NCI-H748 treated with DMSO at 0.1 percent for 48 hours (cell line): Measurements from ENCODE around the gene ALDH3B1.

ENCODE experiments used
- DNase-seq: peaks from one replicate; lab custom pipeline; 2025; lab: John Stamatoyannopoulos, UW

ALDH3B1 gene

DNA sequence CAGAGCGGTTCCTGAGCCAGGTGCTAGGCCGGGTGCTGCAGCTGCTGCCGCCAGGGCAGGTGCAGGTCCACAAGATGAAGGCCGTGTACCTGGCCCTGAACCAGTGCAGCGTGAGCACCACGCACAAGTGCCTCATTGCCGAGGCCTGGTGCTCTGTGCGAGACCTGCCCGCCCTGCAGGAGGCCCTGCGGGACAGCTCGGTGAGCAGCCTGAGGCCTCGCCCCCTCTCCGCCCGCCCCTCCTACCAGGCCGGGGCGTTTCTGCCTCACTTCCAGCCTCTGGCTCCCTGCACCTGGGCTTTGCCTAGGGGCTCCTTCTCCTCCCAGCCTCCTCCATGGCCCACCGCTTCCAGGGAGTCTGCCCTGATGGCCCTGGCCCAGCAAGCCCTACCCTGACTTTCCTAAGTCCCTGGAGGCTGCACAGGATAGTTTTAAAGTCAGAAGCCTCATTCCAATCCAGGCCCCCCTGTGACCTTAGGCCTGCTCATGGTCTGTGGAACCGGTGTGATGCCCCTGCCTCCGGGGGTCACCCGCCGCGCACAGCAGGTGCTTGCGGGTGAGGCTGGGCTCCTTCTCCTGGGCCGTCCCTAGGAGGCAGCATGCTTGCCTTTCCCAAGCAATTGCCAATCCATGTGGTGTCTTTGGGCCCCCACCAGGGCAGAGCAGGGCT is 34.2 kb downstream of the ALDH3B1 start:
- DNase-seq: no peak

GRCh38 chr11:68044898-68045351 is 34.8 kb downstream of the ALDH3B1 start:
- DNase-seq: no peak

DNA sequence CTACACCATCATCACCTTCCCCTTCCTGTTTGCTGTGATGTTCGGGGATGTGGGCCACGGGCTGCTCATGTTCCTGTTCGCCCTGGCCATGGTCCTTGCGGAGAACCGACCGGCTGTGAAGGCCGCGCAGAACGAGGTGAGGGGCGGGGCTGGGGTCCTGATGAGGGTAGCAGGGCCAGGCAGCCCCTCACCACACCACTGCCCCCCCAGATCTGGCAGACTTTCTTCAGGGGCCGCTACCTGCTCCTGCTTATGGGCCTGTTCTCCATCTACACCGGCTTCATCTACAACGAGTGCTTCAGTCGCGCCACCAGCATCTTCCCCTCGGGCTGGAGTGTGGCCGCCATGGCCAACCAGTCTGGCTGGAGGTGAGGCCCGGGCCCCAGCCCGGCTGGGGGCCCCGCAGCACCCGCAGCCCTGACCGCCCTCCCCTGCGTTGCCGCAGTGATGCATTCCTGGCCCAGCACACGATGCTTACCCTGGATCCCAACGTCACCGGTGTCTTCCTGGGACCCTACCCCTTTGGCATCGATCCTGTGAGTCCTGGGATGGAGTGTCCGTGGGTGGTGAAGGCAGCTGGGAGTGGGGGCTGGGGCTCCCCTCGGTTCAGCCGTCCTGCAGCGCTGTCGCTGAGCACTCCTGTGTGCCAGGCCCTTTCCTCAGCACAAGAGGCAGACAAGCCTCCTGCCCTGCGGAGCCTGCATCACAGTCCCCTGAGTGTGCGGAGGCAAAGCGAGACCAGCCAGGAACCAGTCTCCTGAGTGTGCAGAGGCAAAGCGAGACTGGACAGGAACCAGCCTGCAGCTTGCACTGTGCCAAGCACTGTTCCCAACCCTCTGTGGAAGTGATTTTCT is 37.5 kb downstream of the ALDH3B1 start:
- DNase-seq: no peak

- no peak for DNase-seq
Observed at GRCh38 chr11:68048681-68049508, 38.8 kb downstream of the ALDH3B1 start.

DNA sequence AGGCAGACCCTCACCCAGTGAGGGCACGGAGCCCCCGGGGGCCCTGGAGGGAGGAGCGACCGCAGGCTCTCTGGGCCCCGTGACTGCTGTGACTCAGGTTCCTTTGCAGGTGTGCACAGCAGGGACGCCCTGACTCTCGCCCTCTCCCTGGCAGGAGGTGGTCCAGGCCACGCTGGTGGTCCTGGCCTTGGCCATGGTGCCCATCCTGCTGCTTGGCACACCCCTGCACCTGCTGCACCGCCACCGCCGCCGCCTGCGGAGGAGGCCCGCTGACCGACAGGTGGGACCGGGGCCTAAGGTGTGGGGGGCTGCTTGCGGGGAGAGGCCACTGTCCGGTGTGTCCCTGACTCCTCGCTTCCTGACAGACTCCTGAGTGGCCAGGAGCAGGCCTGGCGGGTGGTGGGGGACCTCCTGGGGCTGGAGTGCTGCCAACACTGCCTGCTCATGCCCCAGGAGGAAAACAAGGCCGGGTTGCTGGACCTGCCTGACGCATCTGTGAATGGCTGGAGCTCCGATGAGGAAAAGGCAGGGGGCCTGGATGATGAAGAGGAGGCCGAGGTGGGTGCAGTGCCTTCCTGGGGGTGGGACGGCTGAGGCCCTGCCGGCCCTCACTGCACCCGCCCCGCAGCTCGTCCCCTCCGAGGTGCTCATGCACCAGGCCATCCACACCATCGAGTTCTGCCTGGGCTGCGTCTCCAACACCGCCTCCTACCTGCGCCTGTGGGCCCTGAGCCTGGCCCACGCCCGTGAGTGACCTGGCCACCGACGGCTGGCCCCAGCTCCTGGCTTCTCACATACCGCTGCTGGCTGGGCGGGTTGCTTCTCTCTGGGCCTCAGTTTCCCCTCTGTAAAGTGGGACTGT is 39.6 kb downstream of the ALDH3B1 start:
- no peak for DNase-seq

DNA sequence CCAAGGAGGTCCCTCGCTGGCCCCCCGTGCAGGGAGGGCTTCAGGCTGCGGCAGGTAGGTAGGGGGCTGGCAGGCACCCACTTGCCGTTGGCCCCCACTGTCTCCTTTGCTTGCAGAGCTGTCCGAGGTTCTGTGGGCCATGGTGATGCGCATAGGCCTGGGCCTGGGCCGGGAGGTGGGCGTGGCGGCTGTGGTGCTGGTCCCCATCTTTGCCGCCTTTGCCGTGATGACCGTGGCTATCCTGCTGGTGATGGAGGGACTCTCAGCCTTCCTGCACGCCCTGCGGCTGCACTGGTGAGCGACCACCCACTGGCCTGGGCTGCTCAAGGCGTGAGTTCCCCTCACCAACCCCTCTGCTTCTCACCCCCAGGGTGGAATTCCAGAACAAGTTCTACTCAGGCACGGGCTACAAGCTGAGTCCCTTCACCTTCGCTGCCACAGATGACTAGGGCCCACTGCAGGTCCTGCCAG is 40.3 kb downstream of the ALDH3B1 start:
- no peak for DNase-seq

DNA sequence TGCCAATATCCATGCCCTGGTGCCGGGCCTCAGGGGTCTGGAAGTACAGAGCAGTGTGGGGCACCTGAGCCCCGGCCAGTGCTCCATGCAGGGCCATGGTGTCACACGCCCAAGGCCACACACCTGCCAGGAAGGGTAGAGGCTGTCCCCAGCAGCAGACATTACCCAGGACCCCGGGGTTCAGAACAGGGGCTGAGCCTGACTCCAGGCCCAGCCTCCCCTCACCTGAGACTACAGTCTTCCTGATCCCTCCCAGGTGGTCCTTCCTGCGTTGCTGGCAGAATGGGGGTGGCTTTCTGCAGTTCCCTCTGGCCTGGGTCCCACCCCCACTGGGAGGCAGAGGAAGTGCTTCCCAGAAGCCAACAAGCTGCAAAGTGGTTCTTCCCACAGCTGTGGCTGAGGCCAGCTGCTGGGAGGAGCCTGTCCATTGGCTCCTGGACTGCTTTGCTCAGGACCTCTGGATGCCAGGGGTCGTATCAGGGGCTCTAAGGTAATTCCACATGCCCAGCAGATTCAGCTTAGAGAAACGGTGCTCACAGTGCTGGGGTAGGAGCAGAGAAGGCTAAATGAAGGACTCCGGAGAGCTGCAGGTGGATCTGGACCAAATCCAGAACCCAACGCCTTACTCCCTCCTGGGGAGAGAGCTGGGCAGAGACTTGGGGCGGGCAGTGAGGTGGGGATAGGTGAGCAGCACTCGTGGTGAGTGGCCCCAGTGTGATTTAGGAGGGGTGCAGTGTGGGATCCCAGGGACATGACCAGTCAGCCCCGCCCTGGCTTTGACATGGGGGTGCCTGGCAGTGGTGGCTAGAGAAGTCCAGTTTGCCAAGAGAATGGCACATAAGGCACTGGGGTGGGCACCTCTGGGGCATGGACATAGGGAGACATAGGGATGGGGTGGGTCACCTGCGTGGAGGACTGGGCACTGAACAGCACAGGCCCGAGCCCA is 41.3 kb downstream of the ALDH3B1 start:
- DNase-seq: no peak

DNA sequence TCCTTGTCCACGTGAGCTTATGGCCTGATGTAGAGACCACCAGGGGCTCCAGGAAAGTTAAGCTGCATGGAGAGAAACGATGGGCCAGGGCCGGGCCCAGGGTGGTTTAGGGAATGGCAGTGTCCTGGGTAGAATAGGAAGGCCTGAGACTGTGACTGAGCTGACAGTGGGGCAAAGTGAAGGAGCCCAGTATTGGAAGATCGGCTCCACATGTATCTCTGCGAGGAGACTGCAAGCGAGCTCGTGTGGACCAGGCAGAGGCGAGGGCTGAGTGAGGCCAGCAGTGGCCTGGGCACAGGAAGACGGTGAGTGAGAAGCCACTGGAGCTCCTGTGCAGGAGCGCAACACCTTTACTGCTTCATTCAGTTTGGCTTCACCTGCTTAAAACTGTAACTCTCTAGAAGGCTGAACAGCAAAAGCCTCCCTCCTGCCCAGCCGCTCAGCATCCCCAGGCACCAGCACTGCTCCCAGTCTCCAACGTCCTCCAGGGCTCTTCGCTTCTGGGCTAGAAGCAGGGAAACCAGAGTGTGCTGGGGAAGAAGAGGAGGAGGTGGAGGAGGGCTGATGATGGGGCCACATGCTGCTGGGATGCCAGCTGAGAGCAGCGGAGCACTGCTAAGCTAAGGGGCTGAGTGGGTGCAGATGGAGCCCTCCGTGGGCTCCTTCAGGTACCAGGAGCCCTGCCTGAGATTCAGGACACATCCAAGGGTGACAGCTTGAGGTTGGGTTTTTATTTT is 42.2 kb downstream of the ALDH3B1 start:
- DNase-seq: no peak

- DNase-seq: no peak
Observed at GRCh38 chr11:68053117-68053516, 43.0 kb downstream of the ALDH3B1 start.

DNA sequence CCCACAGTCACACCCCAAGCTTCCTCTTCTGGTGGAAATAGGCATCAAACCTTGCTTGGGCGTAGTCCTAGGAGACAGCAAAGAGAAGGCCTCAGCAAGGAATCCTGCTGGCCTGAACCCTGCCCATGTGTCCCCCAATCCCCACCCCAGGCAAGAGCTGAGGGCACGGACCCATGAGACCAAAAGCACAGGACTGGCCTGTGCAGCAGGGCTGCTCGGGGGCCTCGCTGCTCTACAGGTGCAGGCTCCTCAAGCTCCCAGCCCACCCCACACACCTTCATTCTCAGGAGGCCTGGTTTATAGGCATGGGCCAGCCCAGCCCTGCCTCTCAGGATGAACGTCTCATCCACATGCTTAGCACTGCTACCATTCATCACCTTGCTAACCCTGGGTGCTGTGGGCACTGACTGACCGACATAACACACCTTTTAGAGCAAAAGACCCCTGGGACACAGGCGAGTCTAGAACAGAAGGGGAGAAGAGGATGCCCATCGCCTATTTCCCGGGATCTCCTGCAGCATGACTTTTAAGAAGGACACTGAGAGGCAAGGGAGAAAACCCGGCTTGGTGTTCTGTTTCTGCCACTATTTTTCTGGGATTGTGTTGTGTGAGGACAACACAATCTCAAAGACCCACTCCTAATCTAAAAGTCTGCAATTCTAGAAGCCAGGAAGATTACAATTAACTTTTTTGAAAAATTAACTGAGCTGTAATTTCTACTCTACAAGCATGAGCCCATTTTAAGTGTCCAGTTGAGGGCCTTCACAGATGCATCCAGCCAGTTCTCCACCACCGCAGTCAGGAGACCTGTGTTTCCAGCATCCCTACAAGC is 44.1 kb downstream of the ALDH3B1 start:
- DNase-seq: no peak

GRCh38 chr11:68056317-68057285 is 46.5 kb downstream of the ALDH3B1 start:
- no peak for DNase-seq

DNA sequence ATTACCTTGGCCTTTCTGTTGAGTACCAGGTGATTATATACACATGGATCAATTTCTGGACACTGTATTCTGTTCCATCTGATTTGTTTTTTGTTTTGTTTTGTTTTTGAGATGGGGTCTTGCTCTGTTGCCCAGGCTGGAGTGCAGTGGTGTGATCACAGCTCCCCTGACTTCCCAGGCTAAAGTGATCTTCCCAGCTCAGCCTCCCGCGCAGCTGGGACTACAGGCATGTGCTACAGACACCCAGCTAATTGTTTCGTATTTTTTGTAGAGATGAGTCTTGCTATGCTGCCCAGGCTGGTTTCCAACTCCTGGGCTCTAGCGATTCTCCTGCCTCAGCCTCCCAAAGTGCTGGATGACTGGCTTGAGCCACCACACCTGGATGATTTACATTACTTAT is 47.7 kb downstream of the ALDH3B1 start:
- no peak for DNase-seq

DNA sequence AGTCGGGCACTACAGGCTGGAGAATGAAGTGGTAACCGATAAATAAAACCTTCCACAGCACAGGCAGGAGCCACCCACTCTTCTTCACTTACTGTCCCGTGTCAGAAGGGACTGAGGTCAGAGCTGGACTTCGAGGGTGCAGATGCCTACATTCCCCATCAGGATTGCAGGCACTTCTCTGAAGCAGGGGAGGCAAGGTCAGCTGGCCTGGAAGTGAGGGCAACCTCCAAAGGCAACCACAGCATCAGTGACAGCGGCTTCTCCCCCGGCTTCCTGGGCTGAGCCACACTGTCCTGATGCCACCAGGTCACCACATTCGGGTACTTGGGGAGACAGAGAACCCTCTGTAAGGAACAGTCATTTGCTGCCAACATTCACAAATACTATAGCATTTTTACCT is 51.4 kb downstream of the ALDH3B1 start:
- no peak for DNase-seq

- DNase-seq: no peak
Observed at GRCh38 chr11:68064926-68065325, 54.8 kb downstream of the ALDH3B1 start.

DNA sequence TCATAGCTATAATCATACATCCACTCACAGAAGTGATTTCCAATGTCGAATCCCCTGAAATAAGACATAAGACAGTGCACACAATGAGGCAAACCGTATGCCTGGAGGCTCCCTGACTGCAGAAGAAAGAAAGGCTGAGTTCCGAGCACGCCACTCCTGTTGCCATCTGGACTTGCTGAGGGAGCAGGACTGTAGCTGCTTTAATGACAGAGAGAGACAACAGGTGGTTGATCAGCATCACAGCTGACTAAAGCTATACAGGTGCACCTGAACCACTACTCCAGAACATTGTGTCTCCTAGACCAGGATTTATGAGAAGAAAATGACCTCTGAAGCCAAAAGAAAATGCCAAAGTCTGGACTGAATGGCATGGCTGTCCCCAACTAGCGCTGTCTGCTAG is 55.7 kb downstream of the ALDH3B1 start:
- DNase-seq: no peak

- no peak for DNase-seq
Observed at GRCh38 chr11:68066742-68067141, 56.6 kb downstream of the ALDH3B1 start.

DNA sequence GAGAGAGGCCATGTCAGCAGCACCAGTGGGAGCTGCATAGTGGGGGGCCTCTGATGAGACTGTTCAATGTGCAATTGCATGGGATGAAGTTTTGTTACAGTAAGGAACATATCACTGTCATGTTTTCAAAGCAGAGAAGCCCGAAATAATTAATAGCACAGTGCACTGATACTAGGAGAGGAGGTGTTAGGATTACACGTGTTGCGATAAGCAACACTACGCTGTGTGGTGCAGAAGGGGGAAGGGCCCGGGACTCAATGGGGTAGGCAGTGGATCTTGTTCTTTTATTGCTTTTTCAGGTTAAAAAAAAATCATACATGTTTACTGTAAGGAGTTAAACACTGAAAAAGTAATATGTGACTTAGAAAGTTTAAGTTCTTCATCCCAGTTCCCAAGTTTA is 57.9 kb downstream of the ALDH3B1 start:
- no peak for DNase-seq
